Breast epithelium (tissue), 4 donors: ENCODE measurements around the gene ZNF888. TPM values are rescaled to one million over a fixed set of nuclear protein-coding genes. Genes with fewer than 3 reads are reported as not detected.
A peak's percentile ranks its signal among the peaks of the same experiment; 100 is the strongest.
"Not testable (repeated sequence)": the region's sequence is repeated elsewhere in the genome, so short reads cannot be mapped to it uniquely, and the experiment has no call there.

Source experiments
- DNase-seq, 2 donors: peaks; one replicate each; pipeline ENCODE4 v3.0.0-alpha.2; 2019; ENCODE audit warnings: low spot score in 2 of 2
- H3K27ac ChIP-seq, 2 donors: fragments of 200-600 bp; sonication (generic) in 1 of 2; one replicate each; pipeline ENCODE4 v1.5.1; 2016 to 2019; ENCODE audit warnings: mild to moderate bottlenecking in 1 of 2
- H3K27me3 ChIP-seq, 2 donors: fragments of 200-600 bp; sonication (generic) in 1 of 2; one replicate each; pipeline versions ENCODE4 v1.5.1 to v1.6.0; 2017 to 2019; ENCODE audit warnings: control low read depth in 1 of 2, mild to moderate bottlenecking in 1 of 2
- H3K36me3 ChIP-seq: fragments of 200-600 bp; one replicate; pipeline ENCODE4 v1.5.1; 2019
- H3K4me1 ChIP-seq, 2 donors: fragments of 200-600 bp; sonication (generic); one replicate each; pipeline ENCODE4 v1.5.1; 2016 to 2019; ENCODE audit warnings: control low read depth in 1 of 2
- H3K4me3 ChIP-seq, 3 donors: fragments of 200-600 bp; sonication (generic); 1 replicate in 2 of 3; 2 replicates in 1 of 3; pipeline ENCODE4 v1.5.1; 2016 to 2019; ENCODE audit warnings: mild to moderate bottlenecking in 3 of 3, moderate library complexity in 2 of 3
- H3K9me3 ChIP-seq, 2 donors: fragments of 200-600 bp; sonication (generic) in 1 of 2; one replicate each; pipeline ENCODE4 v1.5.1; 2016 to 2019; ENCODE audit warnings: control low read depth in 1 of 2
- POLR2A ChIP-seq: fragments of 450-650 bp; IDR thresholded peaks from one replicate; pipeline ENCODE4 v1.6.1; 2016; ENCODE audit warnings: antibody characterized with exemption, mild to moderate bottlenecking, moderate library complexity
- POLR2AphosphoS5 ChIP-seq, 3 donors: sonication (generic); formaldehyde crosslinking; IDR thresholded peaks; one replicate each; pipeline ENCODE4 v1.6.1; 2017; ENCODE audit warnings: antibody characterized with exemption in 3 of 3
- intact Hi-C: fragments of 100-400 bp; cut with DNase I; formaldehyde crosslinking; loops from one replicate; pipeline ENCODE4 v1.15.1; 2023; ENCODE audit warnings: low total_unique reads
- total RNA-seq, 3 donors: library from RNA; depleted of rRNA; stranded (reverse); fragments of >200 nt; gene quantifications; one replicate each; pipeline ENCODE4 v1.1.0, GENCODE V29; 2016
- TF ChIP-seq, protein P1 (sequence below), 3 donors: fragments of 450-650 bp; IDR thresholded peaks; one replicate each; pipeline ENCODE4 v1.5.1; 2016 to 2017; ENCODE audit warnings: antibody characterized with exemption in 3 of 3, mild to moderate bottlenecking in 3 of 3, moderate library complexity in 3 of 3

ZNF888 gene
- total RNA-seq, 3 donors from 2014 or later: 4.5 to 10.0 (median 5.2) TPM

DNA sequence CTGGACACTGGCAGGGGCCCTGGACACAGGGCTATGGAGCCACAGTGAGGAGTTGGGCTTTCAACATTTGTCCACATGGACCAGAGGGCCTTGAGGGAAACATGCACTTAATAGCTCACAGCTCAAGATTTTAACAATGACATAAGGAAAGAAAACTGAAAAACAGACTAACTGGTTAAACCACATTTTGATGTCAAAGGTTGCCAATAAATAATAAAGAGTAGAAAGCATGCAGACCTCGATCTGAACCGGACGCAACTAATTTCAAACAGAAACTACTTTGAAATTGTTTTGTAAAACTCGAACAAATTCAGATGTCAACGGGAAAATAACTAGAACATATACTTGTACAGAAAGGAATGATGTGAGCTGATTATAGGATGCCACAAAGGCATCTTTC, 15.5 kb upstream of the ZNF888 start:
- no peaks in the 10 kb centered on the region for H3K36me3 ChIP-seq
- no peak for DNase-seq
- no peaks in the 10 kb centered on the region for H3K9me3 ChIP-seq
- H3K27me3 ChIP-seq: no peaks in the 10 kb centered on the region
- intact Hi-C loops: loop anchor here (2.0 kb wide), 1 partner anchor 54 kb away; no protein-coding TSS in a partner anchor
- H3K27ac ChIP-seq: peak overlapping the region; percentile 56 to 69
- H3K4me1 ChIP-seq: no peaks in the 10 kb centered on the region
- H3K4me3 ChIP-seq: no peak overlapping the region
- TF ChIP-seq POLR2A (no peak), POLR2AphosphoS5 (IDR thresholded peaks at IDR 0.05) (no peak)
- TF ChIP-seq, protein P1, sequence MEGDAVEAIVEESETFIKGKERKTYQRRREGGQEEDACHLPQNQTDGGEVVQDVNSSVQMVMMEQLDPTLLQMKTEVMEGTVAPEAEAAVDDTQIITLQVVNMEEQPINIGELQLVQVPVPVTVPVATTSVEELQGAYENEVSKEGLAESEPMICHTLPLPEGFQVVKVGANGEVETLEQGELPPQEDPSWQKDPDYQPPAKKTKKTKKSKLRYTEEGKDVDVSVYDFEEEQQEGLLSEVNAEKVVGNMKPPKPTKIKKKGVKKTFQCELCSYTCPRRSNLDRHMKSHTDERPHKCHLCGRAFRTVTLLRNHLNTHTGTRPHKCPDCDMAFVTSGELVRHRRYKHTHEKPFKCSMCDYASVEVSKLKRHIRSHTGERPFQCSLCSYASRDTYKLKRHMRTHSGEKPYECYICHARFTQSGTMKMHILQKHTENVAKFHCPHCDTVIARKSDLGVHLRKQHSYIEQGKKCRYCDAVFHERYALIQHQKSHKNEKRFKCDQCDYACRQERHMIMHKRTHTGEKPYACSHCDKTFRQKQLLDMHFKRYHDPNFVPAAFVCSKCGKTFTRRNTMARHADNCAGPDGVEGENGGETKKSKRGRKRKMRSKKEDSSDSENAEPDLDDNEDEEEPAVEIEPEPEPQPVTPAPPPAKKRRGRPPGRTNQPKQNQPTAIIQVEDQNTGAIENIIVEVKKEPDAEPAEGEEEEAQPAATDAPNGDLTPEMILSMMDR (IDR thresholded peaks at IDR 0.05): no peak

DNA sequence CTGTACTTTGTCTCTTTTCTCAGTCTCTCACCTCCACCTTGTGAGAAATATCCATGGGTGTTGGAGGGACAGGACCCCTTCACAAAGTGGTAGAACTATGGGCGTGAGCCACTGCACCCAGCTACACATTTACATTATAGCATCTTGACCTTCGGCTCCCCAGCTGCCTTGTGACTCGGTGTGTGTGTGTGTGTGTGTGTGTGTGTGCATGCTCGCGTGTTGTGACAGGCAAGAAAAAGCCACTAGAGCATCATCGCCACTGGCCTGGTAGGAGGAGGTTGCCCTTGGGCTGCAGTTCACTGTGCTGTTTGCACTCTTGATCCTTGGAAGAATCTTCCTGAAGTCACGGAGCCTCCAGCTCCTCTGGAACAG, 13.7 kb upstream of the ZNF888 start:
- peak overlapping the region in 1 of 2 donors; percentile 52 for H3K27ac ChIP-seq

DNA sequence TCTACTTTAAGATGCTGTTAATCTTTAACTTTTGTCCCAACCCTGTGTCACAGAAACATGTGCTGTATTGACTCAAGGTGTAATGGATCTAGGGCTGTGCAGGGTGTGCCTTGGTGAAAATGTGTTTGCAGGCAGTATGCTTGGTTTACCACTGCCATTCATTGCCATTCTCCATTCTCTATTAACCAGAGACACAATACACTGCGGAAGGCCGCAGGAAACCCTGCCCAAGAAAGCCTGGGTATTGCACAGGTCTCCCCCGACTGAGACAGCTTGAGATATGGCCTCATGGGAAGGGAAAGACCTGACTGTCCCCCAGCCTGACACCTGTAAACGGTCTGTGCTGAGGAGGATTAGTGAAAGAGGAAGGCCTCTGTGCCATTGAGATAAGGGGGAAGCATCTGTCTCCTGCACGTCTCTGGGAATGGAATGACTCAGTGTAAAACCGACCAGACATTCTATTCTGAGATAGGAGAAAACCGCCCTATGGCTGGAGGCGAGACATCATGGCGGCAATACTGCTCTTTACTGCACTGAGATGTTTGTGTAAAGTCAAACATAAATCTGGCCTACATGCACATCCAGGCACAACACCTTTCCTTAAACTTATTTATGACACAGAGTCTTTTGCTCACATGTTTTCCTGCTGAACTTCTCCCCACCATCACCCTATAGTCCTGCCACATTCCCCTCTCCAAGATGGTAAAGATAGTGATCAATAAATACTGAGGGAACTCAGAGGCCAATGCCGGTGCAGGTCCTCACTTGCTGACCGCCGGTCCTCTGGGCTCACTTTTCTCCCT, 13.1 kb upstream of the ZNF888 start:
- H3K9me3 ChIP-seq: no peaks in the 10 kb centered on the region
- TF ChIP-seq POLR2AphosphoS5 (IDR thresholded peaks at IDR 0.05) (no peak), POLR2A (no peak)
- H3K36me3 ChIP-seq: no peaks in the 10 kb centered on the region
- H3K27ac ChIP-seq: peak overlapping the region in 1 of 2 donors; percentile 52
- H3K4me3 ChIP-seq: no peak overlapping the region
- DNase-seq: no peak
- no peaks in the 10 kb centered on the region for H3K4me1 ChIP-seq
- no peaks in the 10 kb centered on the region for H3K27me3 ChIP-seq
- intact Hi-C loops: no loop called here

More for the DNA sequence above, 13.7 kb upstream of the ZNF888 start:
- no peaks in the 10 kb centered on the region for H3K9me3 ChIP-seq
- intact Hi-C loops: no loop called here
- no peaks in the 10 kb centered on the region for H3K36me3 ChIP-seq
- DNase-seq: no peak
- no peaks in the 10 kb centered on the region for H3K4me1 ChIP-seq
- H3K4me3 ChIP-seq: no peak overlapping the region
- H3K27me3 ChIP-seq: no peaks in the 10 kb centered on the region
- TF ChIP-seq POLR2AphosphoS5 (IDR thresholded peaks at IDR 0.05) (no peak), POLR2A (no peak)
- TF ChIP-seq, protein P1 (IDR thresholded peaks at IDR 0.05): no peak

DNA sequence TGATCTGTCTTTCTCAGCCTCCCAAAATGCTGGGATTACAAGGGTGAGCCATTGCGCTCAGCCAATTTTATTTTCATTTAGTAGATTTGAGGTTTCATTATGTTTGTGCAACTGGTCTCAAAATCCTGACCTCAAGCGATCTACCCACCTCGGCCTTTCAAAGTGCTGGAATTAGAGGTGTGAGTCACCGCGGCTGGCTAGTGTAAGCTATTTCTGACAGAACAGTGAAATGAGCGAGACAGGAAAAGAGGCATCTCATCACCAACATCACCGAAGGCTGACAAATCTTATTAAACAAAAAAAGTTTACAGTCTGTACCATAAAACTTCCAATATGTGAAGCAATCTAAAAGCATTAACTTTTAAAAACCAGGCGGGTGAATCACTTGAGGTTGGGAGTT, 12.2 kb upstream of the ZNF888 start:
- Histone ChIP-seq H3K27me3 (no peaks in the 10 kb centered on the region), H3K9me3 (no peaks in the 10 kb centered on the region), H3K27ac (no peak overlapping the region), H3K36me3 (no peaks in the 10 kb centered on the region), H3K4me3 (no peak overlapping the region), H3K4me1 (no peaks in the 10 kb centered on the region)
- TF ChIP-seq POLR2A (no peak), POLR2AphosphoS5 (IDR thresholded peaks at IDR 0.05) (no peak)
- TF ChIP-seq, protein P1 (IDR thresholded peaks at IDR 0.05): no peak
- DNase-seq: no peak
- intact Hi-C loops: no loop called here

DNA sequence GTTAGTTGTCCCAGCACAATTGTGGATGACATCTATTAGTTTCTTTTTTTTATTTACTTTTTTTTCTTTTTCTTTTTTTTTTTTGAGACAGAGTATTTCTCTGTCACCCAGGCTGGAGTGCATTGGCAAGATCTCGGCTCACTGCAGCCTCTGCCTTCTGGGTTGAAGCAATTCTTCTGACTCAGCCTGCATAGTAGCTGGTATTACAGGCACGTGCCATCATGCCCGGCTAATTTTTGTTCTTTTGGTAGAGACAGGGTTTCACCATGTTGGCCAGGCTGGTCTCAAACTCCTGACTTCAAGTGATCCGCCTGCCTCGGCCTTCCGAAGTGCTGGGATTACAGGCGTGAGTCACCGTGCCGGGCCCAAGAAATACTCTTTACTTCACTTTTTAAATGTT, 1.4 kb upstream of the ZNF888 start:
- H3K36me3 ChIP-seq, H3K4me3 ChIP-seq, H3K4me1 ChIP-seq, H3K9me3 ChIP-seq, H3K27me3 ChIP-seq, intact Hi-C loops: not testable (repeated sequence)
- peak overlapping the region in 1 of 2 donors; percentile 95 for H3K27ac ChIP-seq
- peak in 1 of 2 donors; percentile 17 for DNase-seq

DNA sequence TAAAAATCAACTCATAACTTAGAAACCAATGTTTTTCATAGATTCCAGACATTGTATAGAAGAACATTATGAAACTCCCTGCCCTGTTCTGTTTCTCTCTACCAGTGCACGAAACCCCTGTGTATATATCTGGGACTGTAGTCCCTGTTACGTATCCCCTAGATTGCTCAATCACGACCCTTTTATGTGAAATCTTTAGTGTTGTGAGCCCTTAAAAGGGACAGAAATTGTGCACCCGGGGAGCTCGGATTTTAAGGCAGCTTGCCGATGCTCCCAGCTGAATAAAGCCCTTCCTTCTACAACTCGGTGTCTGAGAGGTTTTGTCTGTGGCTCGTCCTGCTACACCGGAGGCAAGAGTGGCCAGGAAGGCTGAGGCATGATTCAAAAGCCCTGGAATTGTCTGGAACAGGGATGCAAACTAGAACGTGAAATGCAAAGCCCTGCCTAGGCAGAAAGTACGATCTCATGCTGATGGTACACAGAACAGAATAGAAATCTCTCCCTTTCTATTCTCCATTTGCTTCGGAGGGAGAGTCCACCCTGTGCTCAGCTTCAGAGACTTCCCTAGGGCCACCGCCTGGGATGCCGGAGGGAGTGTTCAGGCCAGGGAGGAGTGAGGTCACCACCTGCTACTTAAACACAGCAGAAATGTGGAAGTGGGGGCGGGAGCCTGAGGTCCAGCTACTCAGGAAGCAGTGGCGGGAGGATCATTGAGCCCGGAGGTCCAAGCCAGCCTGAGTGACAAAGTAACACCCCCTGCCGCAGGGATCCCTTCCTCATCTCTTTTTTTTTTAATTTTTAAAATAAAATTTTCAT, 758 bp upstream of the ZNF888 start:
- H3K4me1 ChIP-seq: no peaks in the 10 kb centered on the region
- peak overlapping the region; percentile 67 to 81 (median 76) for H3K4me3 ChIP-seq
- peak overlapping the region; percentile 95 to 98 for H3K27ac ChIP-seq
- DNase-seq: peak in 1 of 2 donors; percentile 44
- H3K27me3 ChIP-seq: no peaks in the 10 kb centered on the region
- H3K36me3 ChIP-seq: no peaks in the 10 kb centered on the region
- H3K9me3 ChIP-seq: no peaks in the 10 kb centered on the region
- TF ChIP-seq, protein P1 (IDR thresholded peaks at IDR 0.05): no peak
- TF ChIP-seq POLR2A: no peak
- no peak for TF ChIP-seq POLR2AphosphoS5 (IDR thresholded peaks at IDR 0.05)
- intact Hi-C loops: no loop called here
